ENCODE results near the gene NAT9.
A peak's percentile ranks its signal among the peaks of the same experiment; 100 is the strongest.

The NAT9 gene, protein sequence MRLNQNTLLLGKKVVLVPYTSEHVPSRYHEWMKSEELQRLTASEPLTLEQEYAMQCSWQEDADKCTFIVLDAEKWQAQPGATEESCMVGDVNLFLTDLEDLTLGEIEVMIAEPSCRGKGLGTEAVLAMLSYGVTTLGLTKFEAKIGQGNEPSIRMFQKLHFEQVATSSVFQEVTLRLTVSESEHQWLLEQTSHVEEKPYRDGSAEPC

GRCh38 chr17:74776044-74776962 is at the start of gene NAT9:
TSS of gene NAT9 (minus strand) at chr17:74776345. CDS start at chr17:74775698, 647 bp downstream.
- peak; percentile 95 for DNase-seq

GRCh38 chr17:74824961-74825627 is 48.9 kb upstream of the NAT9 start:
- peak; percentile 67 for DNase-seq

DNA sequence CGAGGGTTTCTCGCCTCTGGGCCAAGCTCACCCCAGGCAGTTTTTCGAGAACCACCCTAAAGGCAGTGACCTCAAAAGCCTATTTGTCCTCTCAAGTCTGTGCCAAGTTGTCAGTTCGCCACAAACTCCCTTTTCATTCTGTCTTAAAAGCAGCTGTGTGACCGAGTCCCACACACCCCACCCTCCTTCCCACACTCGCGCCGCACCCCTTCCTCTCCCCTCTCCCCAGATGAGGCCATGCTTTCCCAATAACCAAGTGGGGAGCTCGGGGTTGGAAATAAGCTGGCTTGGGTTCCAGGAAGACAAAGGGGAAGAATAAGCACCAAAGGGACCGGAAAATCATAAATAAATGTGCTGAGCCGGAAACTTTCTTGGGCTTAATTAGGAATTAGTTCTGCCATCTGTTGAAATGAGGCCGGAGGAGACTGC is 46.8 kb upstream of the NAT9 start:
- DNase-seq: no peak

GRCh38 chr17:74822335-74822938 is 46.3 kb upstream of the NAT9 start:
- no peak for DNase-seq

GRCh38 chr17:74821655-74822334 is 45.6 kb upstream of the NAT9 start:
- no peak for DNase-seq

GRCh38 chr17:74819801-74820436 is 43.8 kb upstream of the NAT9 start:
- no peak for DNase-seq

- no peak for DNase-seq
Measured at GRCh38 chr17:74818291-74818938, 42.3 kb upstream of the NAT9 start.

GRCh38 chr17:74816905-74817620 is 40.9 kb upstream of the NAT9 start:
- DNase-seq: peak; percentile 31

- no peak for DNase-seq
Measured at GRCh38 chr17:74815550-74816370, 39.6 kb upstream of the NAT9 start.

DNA sequence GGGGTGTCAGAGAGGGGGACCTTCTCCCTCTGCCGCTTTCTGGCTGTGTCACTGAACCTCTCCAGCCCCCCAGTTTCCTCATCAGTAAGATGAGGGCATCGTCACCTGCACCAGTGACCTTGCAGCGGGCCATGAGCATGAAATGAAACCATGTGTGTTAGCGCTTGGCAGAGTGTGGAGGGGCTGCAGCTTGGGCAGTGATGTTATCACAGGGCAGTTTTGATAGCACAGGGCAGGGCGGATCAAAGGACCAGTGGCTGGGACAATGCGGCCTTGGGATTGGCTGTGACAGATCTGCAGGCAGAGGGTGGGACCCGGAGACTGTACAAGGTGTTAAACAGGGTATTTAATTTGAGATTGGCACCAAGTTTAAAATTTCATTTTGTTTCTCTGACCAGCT is 38.9 kb upstream of the NAT9 start:
- no peak for DNase-seq

- DNase-seq: no peak
Measured at GRCh38 chr17:74814453-74814852, 38.3 kb upstream of the NAT9 start.

GRCh38 chr17:74812109-74813009 is 36.2 kb upstream of the NAT9 start:
- no peak for DNase-seq

DNA sequence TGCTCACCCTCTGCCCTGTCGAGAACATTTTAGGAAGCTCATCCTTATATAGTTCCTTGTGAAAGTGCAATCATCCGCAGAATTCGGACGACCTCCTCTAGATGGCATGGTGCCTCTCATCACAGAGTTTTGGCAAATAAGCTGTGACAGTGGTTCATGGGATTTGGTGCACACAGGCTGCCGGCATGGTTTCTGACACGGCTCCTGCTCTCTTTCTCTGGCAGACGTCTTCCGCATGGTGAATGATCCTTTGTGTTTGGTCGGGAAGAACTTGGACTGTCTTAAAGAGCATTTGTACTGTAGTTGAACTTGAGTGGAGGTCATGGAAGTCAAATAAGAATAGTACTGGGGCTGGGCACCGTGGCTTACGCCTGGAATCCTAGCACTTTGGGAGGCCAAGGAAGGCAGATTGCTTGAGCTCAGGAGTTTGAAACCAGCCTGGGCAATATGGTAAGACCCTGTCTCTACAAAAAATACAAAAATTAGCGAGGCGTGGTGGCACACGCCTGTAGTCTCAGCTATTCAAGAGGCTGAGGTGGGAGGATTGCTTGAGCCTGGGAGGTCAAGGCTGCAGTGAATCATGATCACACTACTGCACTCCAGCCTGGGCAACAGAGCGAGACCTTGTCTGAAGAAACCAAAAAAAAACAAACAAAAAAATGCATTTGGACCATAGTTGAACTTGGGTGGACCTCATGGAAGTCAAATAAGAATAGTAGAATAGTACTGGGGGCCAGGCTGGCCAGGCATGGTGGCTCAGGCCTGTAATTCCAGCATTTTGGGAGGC is 34.7 kb upstream of the NAT9 start:
- DNase-seq: no peak

GRCh38 chr17:74808714-74809430 is 32.7 kb upstream of the NAT9 start:
- DNase-seq: no peak

GRCh38 chr17:74807925-74808324 is 31.8 kb upstream of the NAT9 start:
- DNase-seq: peak; percentile 91

DNA sequence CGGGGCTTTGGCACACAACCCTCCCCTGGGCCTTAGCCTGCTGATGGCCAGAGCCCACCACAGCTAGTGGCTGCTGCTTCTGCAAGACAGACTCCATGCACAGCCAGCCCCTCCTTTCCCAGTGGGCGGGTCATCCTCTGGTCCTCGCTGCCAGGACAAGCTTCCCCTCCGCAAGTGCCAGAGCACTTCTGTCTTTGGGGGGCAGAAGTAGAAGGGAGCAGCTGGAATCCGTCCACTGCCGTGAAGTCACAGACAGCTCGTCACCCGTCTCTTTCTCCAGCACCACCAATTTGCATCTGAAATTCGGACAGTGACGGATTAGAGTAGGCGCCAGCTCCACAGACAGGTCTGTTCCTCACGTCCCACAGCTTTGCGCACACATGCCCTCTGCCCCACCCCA is 31.3 kb upstream of the NAT9 start:
- DNase-seq: peak; percentile 46

DNA sequence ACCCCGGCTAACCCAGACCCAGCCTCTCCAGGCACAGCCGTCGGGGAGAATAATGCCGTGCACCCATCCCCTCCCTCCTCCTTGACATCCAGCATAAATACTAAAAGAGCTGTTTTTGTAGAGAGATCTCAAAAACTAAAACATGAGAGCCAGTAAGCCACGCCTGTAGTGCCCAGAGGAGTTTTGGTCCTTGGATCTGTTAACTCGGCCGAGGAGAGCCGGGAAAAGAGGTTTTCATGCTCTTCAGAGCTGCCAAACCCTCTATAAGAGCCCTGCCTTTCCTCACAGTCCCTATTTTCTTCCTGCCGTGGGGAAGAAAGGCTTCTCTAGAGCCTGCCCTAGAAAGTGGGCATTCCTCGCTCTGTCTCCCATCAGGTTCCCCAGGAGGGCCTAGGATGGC is 30.2 kb upstream of the NAT9 start:
- no peak for DNase-seq

Data from NCI-H2171 (cell line).